NCI-H2171 (cell line): ENCODE results near the gene RSBN1.
"Not testable (repeated sequence)": the region's sequence is repeated elsewhere in the genome, so short reads cannot be mapped to it uniquely, and the experiment has no call there.

Experiments used
- DNase-seq: peaks from one replicate; lab custom pipeline; 2025; lab: John Stamatoyannopoulos, UW

The RSBN1 gene

DNA sequence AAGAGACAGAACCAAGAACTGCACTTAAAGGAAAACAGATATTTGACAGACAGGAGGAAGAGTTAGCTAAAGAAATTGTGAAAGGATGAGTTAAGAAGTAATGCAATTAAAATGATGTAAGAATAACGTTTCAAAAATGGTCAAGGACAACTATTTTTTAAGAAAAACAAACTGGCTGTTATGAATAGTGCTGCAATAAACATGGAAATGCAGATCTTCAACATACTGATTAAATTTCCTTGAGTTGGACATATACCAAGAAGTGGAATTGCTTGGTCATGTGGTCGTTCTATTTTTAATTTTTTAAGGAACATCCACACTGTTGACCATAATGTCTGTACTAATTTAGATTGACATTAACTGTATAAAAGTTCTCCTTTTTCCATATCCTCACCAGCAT, 29.9 kb downstream of the RSBN1 start:
- DNase-seq, result no peak

GRCh38 chr1:113780374-113781146, 31.7 kb downstream of the RSBN1 start:
- DNase-seq, result no peak

DNA sequence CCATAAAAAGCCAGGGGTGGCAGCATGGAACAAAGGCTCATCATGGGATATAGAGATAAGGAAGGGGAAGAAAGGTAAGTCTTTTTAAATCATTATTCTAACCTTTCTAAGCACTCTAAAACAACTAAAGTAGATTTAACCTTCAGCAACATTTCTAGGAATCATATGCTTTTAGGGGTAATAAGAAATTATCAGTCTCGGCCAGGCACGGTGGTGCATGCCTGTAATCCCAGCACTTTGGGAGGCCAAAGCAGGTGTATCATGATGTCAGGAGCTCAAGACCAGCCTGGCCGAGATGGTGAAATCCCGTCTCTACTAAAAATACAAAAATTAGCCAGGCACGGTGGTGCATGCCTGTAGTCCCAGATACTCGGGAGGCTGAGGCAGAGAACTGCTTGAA, 32.7 kb downstream of the RSBN1 start:
- DNase-seq, result no peak

DNA sequence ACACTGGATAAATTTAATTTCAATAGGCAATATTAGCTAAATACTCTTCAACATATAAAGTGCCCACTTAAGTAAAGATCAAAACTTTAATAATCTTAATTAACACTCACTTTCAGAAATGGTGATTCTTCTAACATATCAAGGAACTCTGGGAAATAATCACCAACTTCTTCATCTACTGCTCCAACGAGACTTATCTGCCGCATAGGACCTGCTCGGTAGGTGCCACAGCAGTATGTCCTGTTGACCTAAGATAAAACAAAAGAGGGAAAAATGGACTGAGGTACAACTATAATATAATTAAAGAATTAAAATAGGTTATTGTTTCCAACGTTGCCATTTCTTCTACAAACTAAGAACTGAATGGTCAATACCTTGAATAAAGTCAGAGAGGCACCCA, 34.7 kb downstream of the RSBN1 start:
- no peak for DNase-seq

DNA sequence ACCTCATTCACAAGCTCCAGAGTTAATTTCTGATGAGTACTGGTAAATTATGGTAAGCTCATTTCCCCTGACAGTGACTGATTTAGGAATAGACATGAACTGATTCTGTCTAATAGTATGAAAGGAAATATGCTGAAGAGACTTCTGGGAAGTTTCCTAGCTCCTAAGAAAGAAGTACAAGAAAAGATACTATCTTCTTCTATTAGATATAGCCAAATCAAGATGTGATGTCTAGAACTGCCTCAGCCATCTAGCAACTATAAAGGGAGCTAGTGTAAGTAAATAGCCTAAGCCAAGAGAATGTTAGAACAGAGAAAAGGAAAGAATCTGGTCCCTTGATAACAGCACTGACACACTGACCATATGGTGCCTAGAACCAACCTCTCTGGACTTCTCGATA, 42.2 kb downstream of the RSBN1 start:
- DNase-seq, result no peak

- no peak for DNase-seq
Observed at GRCh38 chr1:113769601-113769970, 42.7 kb downstream of the RSBN1 start.

- DNase-seq, result no peak
Observed at GRCh38 chr1:113768916-113769600, 43.2 kb downstream of the RSBN1 start.

- DNase-seq, result no peak
Observed at GRCh38 chr1:113765306-113766230, 46.7 kb downstream of the RSBN1 start.

GRCh38 chr1:113763661-113764060, 48.6 kb downstream of the RSBN1 start:
- DNase-seq, result peak; percentile 92

DNA sequence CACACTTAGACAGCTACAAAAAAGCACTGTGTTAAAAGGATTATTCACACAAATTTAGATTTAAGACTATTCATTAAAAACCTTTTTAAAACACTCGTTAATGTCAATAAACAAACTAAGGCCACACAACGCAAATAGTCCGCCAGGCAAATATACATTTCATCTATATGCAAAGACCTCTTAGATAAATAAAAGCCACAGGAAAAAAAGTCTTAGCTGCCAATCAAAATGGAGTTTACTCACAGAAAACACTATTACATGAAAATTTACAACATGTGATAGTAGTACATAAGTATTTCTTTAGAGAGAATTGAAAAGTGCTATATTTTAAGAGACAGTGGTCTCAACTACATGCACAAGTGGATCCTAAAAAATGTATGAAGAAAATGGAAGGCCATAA, 50.3 kb downstream of the RSBN1 start:
- DNase-seq, result no peak

GRCh38 chr1:113760102-113761080, 51.9 kb downstream of the RSBN1 start:
- peak; percentile 20 for DNase-seq

DNA sequence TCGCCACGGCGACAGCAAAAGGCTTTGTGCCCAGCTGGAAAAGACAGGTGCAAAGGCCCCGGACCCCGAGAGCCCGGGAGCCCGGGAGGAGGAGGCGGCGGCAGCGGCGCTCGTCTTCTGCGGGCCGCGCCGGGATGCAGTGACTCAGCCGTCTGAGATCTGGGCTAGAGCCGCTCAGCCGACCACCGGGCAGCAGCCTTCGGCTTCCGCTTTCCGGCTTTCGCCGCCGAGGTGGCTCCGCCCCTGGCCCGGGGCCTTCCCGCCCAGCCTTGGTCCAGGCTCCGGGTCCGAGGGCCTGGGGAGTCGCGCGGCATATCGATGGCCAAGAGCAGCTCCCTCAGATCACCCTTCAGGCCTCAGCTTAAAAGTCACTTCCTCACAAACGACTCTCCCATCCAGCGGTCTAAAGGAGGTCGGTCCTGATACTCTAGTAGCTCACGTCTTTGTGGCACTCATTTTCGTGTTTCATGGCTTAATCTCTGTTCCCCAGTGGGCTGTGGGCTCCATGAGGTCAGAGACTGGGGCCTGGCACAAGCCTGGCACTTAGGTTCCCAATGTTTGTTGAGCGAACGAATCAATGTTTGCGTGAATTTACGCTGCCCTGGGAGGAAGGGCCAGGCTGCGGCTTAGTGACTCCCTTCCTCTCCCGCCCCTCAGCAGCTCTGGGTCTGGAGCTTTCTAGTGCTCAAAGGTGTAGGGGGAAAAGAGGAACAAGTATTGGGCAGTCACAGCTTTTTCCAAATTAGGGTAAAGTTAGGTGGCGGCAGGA, 52.8 kb downstream of the RSBN1 start, which contains the start of gene PHTF1:
TSS of gene PHTF1 (minus strand) at position 154 of the 769 bp plus-strand sequence. CDS start 783 bp downstream, outside the sequence.
- peak; percentile 40 for DNase-seq

GRCh38 chr1:113758631-113759332, 53.5 kb downstream of the RSBN1 start:
- DNase-seq, result peak; percentile 58

DNA sequence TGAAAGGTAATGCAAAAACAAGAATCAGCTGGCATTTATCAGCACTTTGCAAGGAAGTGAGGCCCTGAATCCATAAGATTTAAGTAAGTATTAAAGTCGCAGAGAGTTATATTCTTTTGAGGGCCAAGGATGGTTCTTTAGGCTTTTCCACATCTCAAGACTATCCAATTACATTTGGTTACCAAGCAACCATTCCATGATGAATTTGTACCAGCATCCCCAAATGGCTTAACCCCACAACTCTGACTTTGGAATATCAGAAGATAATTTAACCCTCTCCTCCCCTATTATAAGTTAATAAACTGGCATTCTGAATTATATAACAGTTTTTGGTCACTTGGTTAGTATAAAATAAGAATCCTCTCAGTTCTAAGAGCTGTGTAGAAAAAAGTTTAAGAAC, 55.8 kb downstream of the RSBN1 start:
- DNase-seq, result no peak

DNA sequence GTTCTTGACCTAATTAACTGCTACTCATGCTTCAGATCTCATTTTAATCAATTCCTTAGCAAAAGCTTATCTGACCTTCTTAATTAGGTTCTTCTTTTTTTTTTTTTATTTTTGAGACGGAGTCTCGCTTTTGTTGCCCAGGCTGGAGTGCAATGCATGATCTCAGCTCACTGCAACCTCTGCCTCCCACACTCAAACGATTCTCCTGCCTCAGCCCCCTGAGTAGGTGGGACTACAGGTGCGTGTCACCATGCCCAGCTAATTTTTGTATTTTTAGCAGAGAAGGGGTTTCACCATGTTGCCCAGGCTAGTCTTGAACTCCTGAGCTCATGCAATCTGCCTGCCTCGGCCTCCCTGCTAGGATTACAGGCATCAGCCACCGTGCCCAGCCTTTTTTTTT, 58.9 kb downstream of the RSBN1 start:
- DNase-seq, result not testable (repeated sequence)

DNA sequence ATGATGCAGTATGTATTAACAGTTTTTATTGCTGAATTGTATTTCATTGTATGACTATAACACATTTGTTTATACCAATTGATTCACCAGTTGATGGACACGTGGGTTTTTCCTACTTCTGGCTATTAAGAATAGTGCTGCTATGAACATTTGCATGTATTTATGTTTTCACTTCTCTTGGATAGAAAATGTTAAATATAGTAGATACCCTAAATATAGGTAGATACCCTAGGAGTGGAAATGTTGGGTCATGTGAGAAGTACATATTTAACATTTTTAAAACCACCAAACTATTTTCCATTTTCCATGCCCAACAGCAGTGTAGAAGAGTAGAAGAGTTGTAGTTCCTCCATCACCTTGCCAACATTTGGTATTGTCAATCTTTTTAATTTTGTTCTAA, 60.8 kb downstream of the RSBN1 start:
- DNase-seq, result no peak

DNA sequence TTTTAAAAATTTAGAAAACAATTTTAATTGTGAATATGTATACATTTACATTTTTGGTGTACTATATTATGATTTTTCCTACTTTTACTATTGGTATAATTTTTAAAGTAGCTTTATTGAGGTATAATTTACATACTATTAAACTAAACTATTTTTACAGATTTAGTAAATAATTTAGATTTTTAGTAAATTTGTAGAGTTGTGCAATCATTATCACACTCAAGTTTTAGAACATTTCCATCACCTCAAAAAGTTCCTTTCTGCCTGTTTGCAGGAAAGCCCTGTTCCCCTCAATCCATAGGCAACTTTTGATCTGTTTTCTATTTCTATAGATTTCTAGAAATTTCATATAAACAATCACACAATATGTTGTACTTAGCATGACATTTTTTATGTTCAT, 61.2 kb downstream of the RSBN1 start:
- DNase-seq, result no peak

DNA sequence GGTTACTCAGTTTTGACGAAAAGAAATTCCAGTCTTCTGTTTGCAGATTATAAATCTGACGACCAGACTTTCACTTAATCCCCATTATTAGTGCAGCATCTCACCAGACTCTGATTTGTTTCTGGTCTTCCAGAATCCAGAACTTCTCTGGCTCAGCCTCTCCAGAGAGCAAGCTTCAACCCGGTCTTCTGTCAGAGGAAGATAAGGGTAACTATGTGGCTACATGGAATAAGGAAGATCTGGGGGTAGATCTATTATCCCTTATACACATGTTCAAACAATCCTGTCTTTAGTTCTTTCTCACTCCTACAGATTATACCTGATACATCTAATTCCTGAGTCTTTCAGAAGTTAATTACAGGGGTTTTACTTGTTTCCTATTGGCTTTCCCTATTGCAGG, 62.9 kb downstream of the RSBN1 start:
- no peak for DNase-seq

DNA sequence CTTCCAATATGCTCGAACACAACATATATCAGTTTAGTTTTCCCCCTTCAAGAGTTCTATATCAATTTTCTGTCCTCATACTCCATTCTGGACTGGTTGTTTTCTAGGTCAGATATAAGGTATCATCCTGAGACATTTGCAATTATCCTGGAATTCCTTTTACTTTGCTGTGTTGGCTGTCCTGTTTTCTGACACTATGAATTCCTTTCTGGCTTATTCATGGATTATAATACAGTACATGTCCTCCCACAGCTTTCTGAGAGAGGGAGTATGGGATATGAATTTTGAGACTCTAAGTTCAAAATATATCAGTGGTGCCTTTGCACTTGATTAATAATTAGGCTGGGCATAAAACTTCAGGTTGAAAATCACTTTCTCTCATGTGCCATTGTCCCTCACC, 64.9 kb downstream of the RSBN1 start:
- no peak for DNase-seq

DNA sequence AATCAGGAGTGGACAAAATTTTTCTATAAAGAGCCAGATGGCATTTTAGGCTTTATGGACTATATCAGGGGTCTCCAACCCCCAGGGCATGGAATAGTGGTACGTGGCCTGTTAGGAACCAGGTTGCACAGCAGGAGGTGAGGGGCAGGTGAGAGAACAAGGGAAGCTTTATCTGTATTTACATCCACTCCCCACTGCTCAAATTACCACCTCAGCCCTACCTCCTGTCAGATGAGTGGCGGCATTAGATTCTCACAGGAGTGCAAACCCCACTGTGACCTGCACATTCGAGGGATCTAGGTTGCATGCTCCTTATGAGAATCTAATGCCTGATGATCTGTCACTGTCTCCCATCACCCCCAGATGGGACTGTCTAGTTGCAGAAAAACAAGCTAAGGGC, 66.9 kb downstream of the RSBN1 start:
- DNase-seq, result peak; percentile 81
